HG02885 (cell line): ENCODE measurements around the gene CTIF.

ENCODE experiments used
- ATAC-seq: cut with Tn5 transposase; IDR thresholded peaks from one replicate; pipeline ENCODE4 v1.9.1; 2021; ENCODE audit warnings: mild to moderate bottlenecking; ENCODE audit not compliant: unreplicated experiment, poor library complexity

The CTIF gene

DNA sequence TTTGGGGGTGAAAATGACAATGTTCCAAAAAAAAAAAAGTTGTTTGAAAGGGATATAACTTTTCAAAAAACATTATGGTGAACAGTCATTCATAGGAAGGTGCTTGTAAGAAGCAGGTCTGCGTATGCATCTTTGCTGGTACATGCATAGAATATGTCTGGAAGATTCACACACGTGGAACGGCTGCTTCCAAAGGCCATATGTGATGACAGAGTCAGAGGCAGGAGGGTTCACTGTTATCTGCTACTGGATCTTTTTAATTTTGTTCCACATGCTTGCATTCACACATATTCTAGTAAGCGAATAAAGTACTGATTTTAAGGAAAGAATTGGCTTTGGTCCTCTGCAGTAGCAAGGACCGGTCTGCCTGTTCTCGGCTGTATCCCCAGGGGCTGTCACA is 218.5 kb downstream of the CTIF start:
- ATAC-seq = no peak

DNA sequence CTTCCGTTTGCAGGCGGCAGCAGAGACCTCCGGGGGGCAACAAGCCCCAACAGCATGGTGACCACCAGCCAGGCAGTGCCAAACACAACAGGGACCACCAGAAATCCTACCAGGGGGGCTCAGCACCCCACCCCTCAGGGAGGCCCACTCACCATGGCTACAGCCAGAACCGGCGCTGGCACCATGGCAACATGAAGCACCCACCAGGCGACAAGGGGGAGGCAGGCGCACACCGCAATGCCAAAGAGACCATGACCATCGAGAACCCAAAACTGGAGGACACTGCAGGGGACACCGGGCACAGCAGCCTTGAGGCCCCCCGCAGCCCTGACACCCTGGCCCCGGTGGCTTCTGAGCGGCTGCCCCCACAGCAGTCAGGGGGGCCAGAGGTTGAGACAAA is 219.1 kb downstream of the CTIF start:
- no peak for ATAC-seq

DNA sequence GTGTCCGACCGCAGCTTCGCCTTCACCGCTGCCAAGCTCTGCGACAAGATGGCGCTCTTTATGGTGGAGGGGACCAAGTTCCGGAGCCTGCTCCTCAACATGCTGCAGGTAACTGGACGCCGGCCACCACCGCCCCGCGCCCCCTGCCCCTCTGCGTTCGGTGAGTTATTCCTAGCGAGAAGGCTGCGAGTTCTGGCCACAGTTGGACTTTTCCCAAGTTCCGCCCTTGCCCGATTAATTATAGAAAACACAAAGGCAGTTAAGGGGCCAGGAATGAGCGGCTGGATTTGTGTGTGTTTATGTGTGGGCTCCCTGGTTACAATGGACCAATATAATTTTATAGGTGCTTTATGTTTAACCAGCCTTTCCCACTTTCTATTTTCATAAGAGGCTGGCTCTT is 222.8 kb downstream of the CTIF start:
- no peak for ATAC-seq

DNA sequence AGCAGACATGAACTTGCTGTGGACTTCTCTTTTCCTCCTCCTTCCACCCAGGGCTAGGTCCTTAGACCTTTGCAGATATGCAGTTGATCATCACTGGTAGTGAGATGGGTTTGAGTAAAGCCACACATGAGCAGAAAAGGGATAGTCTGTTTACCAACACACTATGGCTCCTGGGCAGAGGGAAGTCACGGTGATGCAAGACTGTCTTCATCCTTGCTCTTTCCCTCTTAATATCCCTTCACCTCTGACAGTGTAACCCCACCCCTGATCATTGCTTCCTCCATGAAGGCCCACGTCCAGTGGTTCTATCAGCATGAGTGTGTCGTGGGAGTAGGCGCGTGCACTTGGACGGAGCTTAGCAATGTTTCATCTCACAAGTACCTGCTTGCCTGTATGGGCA is 223.2 kb downstream of the CTIF start:
- no peak for ATAC-seq

DNA sequence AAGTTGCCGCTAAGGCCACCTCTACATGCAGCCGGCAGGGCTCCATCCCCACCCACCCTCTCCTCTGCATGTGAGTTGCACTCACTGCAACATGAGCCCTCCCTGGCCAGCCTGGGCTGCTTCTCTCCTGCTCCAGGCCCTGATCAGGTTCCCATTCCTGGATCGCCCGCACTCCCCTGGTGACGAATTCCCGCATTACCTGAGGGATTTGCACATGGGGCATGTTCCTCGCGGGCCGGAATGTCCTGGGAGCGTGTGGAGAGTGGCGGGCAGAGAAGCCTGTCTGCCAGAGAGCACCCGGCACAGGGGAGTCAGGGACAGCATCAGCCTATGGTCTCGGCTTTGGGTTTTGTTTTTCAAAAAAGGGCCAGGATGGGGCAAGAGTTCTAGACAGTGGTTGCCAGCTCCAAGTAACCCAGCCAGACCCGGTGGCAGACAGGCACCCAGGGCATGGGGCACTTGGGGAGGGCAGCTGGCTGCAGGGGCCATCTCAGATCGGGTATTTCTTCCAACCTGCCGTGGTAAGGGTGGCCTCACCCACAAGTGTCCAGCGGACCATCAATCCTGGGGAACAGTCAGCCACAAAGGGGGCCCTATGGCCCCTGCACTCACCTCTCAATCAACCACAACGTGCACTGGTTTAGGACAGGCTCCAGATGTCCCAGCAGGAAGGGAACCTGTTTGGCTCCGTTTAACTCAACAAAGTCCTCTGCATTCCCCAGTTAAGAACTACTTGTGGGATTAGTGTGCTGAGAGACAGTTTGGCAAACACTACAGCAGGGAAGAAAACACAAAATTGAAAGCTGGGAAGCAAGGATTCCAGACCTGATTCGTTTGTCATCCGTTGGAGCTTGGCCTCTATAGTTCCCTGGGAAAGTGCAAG is 224.2 kb downstream of the CTIF start:
- no peak for ATAC-seq

DNA sequence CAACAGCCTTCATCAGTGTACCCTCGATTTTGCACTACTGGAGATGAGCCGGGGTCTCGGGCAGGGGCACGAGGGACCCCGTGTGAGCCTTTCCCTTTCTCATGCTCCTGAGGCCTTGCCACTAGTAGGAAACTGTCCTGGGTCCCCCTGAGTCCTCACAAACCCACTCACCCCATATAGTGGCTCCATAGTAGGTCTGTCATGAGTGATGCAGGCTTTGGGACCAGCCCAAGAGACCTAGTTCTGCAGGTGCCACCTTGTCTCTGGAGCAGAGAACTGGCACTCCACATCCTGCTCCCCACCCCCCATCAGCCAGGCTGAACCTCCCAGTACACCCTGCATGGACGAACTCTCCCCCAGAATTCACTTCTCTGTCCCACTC is 224.9 kb downstream of the CTIF start:
- no peak for ATAC-seq

DNA sequence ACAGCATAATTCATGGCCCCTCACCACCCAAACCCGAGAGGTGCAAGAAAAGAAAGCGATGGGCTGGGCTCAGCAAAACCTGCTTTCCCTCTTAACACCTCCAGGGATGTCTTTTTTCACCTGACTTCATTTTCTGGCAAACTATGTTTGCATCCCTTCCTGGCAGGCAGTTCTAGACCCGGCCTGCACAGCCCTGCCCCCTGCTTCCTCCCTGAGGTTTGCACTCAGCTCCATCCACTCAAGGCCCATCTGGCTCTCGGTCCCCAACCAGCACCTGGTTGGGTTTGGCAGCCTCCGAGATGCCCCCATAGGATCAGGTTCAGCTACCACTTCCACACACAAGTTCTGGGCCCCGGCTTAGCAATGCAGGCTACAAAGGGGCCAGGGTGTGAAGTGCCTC is 226.2 kb downstream of the CTIF start:
- ATAC-seq = no peak

DNA sequence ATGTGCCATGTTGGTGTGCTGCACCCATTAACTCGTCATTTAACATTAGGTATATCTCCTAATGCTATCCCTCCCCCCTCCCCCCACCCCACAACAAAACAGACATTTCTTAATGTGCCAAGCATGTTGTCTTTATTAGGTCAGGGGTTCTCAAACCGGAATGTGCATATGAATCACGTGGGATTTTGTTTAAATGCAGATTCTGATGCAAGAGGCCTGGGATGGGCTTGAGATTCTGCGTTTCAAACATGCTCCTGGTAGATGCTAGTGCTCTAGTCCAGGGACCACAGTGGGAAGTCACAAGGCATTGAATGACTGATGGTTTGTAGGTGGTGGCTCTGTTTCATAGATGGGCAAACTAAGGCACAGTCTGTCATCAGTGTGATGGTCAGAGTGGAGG is 227.2 kb downstream of the CTIF start:
- no peak for ATAC-seq

DNA sequence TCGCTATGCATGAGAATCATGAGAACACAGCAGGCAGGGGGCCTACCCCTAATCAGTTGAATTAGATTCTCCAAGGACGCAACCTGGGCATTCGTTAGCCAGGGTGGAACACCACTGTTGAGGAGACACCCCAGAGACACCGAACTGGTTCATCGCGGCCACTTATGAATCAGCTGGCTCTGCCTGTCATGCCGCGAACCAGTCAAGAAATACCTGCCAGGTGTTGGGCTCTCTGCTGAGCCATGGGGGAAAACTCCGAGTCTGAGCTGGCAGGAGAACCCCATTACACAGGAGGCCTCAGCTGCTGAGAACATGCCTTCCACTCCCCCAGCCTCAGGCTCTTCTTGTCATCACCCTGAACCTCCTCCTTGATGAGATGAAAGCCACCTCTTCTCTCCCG is 227.7 kb downstream of the CTIF start:
- ATAC-seq = no peak

DNA sequence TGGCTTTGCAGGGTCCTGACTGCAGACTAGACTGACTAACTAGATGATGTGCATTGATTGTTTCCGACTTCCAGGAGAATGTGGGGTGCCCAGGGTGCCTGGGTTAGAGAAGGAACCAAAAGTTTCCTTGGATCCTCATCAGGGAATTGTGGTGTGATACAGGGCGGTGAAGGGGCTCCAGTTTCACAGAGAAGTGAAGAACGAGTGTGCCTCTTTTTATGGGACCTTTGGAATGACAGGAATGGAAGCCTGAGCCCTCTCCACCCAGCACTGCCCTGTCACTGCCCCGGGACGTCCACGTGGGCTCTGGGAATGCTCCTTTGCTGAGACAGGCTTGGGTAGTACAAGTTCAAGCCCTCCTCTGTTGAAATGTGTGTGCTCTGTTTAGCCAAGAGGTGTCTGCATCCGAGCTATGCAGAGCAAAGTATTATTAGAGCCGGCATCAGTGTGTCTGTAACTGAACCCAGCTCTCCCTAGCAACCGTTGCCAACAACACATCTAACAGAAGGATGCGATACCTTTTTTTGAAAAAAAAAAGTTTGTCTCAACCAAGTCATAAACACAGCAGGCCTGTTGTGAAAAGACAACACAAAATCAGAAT is 228.4 kb downstream of the CTIF start:
- no peak for ATAC-seq

DNA sequence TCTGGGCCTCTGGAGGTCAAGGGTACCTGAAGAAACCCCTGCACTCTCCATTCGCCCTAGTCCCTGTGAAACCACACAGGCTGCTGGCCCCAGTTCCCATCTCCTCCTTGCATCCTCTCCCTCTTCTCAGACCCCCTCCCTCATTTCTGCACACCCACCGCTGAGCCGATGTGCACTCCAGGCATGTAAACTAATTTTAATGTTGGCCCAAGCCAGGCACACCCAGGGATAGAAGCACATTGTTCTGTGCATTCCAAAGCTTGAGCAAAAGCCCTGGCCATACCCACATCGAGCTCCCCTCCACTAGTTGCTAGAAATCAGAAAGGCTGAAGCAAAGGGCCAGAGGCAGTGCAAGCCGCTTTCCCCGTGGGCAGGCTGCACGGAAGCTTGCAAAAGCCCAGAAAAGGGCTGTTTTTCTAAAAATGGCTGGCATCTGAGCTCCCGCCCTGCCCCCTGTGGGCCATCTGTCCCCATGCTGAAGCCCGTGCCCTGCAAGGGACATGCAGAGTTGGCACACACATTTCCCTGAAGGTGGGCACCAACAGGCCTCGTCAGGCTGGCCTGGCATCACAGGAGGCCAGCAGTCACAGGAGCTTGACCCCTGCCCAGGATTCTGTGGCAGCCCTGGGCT is 230.3 kb downstream of the CTIF start:
- ATAC-seq = no peak

DNA sequence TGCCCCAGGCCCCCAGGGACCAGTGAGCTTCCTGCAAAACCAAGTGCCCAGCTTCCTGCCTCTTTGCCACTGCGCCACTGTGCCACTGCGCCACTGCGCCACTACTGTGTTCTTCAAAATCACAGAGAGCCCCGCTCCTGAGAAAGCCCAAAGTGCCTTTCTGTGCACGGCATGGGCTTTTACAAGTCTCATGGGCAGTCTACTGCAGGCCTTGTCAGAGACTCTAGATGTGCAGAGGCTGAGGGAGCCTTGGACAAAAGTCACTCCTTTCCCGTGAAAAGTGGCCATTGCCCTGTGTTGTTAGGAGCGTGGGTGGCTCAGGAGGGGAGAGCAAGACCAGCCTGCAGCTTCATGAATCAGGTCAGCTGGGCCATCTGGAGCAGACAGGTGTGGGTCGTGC is 231.4 kb downstream of the CTIF start:
- no peak for ATAC-seq

DNA sequence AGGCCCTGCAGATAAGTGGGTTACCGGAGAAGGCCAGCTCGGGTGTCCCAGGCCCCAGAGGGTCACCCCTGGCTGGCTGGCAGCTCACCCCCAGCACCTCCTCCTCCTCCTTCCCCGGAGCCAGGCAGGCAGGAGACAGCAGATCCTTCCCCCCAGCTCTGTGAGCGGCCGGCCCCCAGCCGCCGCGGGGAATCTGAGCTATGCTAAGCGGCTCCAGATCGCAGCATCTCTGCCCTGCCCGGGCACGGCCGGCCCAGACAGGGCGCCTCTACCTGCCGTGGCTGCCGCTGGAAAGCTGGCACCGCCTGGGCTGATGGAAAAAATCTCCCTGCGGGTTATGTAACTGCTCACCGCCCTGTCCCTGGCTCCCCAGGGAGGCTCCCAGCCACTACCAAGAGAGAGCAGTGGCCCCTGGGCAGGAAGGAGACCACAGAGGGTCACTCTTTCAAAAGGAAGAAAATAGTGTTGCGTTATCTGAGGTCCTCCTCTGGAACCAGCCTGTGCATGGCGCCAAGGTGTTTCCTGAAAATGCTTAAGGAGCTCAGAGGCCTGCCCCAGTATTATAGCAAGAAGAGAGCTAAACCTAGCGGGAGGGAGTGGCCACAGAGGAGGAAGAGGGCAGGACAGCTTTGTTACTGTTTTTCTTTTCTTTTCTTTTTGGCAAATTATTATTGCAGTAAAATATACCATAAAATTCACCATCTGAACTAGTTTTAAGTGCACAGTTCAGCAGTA is 233.0 kb downstream of the CTIF start:
- no peak for ATAC-seq

DNA sequence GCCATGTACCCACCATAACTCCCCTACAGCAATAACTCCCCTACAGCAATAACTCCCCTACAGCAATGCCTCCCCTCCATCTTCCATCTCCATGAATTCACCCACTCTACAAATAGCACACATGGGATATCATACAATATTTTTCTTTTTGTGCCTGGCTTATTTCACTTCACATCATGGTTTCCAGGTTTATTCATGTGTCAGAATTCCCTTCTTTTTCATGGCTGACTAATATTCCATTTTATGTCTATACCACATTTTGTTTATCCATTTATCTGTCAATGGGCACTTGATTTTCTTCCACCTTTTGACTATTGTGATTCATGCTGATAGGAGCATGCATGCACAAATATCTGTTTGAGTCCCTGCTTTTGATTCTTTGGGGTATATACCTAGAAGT is 233.6 kb downstream of the CTIF start:
- no peak for ATAC-seq

DNA sequence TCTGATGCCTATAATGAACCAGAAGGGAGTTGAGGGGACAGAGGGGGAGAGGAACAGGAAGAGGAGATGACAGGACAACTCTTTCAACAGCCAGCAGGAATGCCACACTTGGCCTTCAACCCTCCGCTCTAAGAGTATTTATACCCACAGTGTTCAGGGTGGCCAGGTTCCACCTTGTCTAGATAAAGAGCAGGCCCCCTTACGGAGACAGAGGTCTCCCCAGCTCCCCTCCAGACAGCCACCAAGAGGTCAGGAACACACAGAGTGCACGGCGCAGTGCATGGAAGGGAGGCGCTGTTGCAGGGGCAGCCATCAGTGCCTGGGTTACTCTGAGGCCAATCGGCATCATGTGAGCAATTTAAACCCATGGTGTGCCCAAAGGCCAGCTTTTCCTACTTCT is 235.0 kb downstream of the CTIF start:
- ATAC-seq = no peak

DNA sequence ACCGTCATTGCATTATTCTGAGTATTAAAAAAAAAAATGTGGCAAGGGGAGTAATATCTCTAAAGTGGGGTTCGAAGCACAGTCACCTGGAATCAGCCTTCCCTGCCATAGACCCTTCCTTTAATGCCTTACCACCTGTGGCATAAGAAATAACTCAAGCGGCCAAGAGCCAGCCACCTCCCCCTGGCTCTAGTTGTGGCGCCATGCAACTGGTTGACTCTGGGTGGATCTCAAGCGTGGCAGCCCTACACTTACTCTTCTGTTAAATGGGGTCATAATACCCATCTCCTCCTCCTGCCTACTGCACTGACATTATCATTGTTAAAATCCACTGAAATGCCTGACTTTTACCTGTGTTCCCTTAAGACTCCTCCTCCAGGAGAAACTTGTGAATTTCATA is 236.1 kb downstream of the CTIF start:
- ATAC-seq = no peak

DNA sequence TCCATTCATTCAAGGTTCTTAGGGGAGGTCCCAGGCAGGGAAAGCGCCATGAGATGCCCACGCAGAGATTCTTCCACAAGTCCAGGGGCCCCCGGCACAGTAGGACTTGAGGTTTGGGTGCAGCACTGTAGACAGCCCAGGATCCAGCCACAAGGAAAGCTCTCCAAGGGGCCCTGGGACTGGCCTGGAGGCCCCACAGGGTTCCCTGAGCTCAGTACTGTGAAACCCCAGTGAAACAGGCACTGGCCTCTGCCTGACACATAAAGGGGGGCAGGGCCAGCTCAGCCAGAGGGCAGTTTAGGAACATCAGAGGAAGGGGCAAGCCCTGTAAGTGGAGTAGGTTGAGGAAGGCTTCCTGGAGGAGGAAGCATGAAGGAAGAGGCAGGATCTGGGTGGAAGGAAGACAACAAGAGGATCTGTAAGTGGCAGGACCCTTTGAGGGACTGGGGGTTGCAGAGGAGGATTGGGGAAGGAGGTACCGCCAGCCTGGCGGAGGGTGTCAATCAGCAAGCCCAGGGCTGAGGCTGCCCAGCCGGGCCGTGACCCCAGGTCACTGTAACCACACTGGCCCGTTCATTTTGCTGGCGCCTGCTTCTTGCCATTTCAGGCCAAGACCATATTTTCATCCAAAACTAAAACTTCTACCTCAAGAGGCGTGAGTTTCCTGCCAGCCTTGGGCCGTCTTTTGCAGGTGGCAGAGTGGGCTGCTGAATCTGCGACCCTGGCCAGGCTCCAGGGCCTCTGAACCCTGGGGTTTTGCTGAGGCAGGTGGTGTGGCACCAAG is 236.7 kb downstream of the CTIF start:
- no peak for ATAC-seq

DNA sequence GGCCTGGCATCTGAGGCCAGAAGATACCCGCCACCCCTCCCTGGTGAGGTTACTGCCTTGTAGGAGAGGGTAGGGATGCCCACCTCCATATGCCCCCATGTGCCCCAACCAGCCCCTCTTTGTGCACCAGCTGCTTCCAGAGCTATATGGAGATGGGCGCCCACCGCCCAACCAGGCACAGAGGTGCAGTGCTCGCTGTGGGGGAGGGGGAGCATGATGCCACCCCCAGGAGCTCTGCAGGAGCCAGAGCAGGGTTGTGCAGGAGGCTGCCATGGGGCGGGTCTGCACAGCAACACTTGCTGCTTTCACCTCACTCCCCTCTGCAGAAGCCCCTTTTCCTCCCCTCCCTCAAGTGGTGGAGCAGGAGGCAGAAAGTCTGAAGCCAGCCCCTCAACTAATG is 237.3 kb downstream of the CTIF start:
- no peak for ATAC-seq

DNA sequence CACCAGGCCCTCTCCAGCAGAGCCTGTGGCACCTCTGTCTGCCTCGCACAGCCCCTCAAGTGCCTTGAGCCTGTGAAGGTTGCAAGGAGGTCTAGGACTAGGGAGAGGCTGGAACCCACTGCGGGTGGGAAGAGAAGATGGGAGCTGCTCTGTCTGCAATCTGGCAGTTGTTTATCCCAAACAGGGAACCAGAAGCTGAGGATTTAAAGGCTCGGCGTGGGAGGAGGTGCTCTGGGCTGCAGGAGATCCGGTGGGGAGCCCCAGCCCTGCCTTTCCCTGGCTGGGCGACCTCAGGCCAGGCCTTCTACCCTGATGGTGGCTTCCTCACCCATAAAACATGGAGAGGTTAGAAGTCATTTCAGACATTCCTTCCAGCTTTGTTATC is 237.8 kb downstream of the CTIF start:
- ATAC-seq = no peak

DNA sequence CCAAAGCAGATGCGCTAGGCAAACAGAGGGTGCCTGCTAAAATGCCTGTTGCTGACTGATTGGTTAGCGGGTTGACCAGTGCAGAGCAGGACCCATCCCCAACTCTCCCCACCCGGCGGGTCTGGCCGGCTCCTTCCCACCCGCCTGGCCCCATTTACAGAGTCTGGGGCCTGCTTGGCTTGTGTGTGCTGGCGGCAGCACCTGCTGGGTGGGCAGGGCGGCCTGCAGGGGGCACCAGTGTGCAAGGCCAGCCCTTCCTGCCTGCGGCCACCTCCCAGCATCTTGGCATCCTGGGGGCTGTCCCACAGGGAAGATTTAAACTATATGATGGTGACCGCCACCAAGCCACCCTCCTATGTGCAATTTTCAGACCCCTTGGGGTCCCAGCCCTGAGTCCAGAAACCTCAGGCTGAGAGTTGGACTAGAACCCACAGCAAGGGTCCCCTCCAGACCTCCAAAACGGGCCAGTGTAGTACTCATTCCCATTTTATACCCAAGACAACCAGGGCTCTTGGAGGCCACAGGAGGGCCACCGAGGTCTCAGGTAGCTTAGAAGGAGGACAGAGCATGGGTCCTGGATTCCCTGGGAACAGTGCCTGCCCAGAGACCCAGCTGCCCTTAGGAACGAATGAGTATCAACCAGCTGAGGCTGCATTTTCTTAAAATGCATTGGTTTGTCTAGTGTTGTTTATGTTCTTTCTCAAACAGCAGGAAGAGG is 238.4 kb downstream of the CTIF start:
- ATAC-seq = peak; percentile 69
